Tibial nerve (tissue), 4 donors: ENCODE results near the gene ZMIZ2.
"Not testable (repeated sequence)": the region's sequence is repeated elsewhere in the genome, so short reads cannot be mapped to it uniquely, and the experiment has no call there.

Experiments
- CTCF ChIP-seq, 5 experiments: fragments of 200-600 bp in 3 of 5; fragments of 450-650 bp in 2 of 5; sonication (generic) in 3 of 5; IDR thresholded peaks; one replicate each; pipeline ENCODE4 v1.5.1; 2016 to 2019; ENCODE audit warnings: antibody characterized with exemption in 5 of 5, mild to moderate bottlenecking in 3 of 5, moderate library complexity in 2 of 5
- EP300 ChIP-seq, 2 donors: sonication (generic); formaldehyde crosslinking; IDR thresholded peaks; one replicate each; pipeline ENCODE4 v1.6.1; 2017; ENCODE audit warnings: antibody characterized with exemption in 2 of 2, mild to moderate bottlenecking in 1 of 2
- POLR2A ChIP-seq, 2 donors: fragments of 450-650 bp; IDR thresholded peaks; one replicate each; pipeline ENCODE4 v1.6.1; 2017; ENCODE audit warnings: antibody characterized with exemption in 2 of 2, mild to moderate bottlenecking in 2 of 2, moderate library complexity in 2 of 2

- TF ChIP-seq CTCF, EP300, POLR2A (IDR thresholded peaks at IDR 0.05): not testable (repeated sequence)
Observed at GRCh38 chr7:44732971-44733370, 15.7 kb upstream of the ZMIZ2 start.
